Measurements from ENCODE around the gene IRS2.
"Not testable (repeated sequence)": the region's sequence is repeated elsewhere in the genome, so short reads cannot be mapped to it uniquely, and the experiment has no call there.

The IRS2 gene

GRCh38 chr13:109786457-109787134 lies at the start of gene IRS2:
IRS2 (minus strand) TSS chr13:109786583; CDS start chr13:109786053, 530 bp downstream.
- peak; percentile 80 to 98 (median 95) for DNase-seq

- no peak for DNase-seq
Measured at GRCh38 chr13:109834973-109835720, 48.8 kb upstream of the IRS2 start.

GRCh38 chr13:109833940-109834339 lies 47.6 kb upstream of the IRS2 start:
- no peak for DNase-seq

- no peak for DNase-seq
Measured at GRCh38 chr13:109833071-109833470, 46.7 kb upstream of the IRS2 start.

- not testable (repeated sequence) for DNase-seq
Measured at GRCh38 chr13:109828591-109829316, 42.4 kb upstream of the IRS2 start.

DNA sequence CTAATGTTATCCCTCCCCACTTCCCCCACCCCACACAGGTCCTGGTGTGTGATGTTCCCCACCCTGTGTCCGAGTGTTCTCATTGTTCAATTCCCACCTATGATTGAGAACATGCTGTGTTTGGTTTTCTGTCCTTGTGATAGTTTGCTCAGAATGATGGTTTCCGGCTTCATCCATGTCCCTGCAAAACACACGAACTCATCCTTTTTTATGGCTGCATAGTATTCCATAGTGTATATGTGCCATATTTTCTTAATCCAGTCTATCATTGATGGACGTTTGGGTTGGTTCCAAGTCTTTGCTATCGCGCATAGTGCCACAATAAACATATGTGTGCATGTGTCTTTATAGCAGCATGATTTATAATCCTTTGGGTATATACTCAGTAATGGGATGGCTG lies 36.8 kb upstream of the IRS2 start:
- not testable (repeated sequence) for DNase-seq

DNA sequence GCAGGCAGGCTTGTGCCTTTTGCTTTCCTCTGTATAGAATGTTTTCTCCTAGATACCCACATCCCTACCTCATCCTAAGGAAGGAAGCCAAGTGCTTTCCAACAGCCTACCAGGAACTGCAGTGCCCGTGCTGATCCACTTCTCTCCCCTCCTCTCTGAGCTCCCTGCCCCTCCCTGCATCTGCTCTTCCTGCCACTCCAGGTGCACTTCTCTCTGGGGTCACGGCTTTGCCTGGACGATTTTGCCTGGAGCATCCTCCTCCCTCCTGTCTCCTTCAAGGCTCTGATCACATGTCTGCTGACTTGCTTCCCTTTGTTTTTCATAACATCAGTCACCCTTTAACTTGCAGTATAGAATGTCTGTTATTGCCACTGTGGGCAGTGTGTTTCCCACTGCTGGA lies 34.7 kb upstream of the IRS2 start:
- DNase-seq: no peak

- DNase-seq: no peak
Measured at GRCh38 chr13:109819874-109820273, 33.5 kb upstream of the IRS2 start.

DNA sequence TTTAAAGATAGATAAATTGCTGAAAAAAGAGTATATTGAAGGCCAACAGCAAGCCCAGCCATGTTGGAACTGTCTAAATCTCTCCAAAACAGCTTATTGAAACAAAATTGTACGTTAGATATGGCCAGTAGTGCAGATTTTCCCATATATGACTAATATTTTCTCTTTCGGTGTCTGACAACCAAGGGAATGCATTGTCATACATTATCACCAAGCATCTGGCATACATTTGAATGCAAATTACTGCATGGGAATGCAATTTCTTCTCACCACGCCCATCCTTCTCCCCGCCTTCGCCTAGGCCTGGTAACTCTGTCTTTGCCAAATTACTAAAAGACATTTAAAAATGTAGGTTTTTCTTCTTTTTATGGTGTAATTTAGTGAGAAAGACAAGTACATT lies 32.5 kb upstream of the IRS2 start:
- DNase-seq: no peak

DNA sequence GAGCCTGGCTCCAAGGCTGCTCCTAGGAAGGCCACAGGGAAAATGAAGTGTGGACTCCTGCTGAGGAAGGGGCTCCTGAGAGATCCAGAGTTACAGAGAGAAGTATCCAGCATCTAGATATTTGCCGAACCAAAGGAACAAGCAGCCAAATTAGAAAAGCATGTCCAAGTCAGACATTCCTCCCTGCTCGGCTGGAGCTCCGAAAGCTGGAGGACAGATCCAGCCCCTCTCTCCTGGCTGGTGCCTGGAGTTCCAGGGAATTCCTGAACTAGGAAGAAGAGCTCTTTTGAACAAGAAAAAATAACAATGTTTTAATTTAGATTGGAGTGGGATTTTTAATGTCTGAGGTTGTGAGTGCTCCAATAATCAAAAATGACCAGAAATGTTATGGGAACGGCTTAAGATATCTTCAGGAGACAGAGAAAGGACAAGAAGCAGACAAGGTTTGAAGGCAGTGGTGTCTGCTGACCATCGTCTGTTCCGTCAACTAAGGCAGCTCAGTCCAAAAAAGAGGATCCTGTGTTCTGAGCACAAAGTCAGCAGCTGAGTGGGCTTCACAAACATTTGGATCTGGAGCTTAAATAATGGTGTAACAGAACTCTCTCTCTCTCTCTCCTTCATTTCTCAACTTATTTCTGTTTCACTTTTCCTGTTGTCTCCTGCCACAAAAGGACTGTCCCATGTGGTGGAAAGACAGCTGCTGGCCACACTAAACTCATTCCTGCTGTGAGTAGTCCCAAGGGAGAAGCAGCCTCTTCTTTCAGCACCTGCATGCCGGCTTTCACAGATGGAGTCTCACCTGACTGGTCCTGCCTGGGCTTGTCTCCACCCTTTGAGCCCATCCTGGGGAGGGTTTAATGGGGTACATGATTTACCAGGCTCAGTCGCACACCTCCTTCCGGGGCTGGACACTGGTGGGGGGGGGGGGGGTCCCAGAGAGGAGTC lies 31.5 kb upstream of the IRS2 start:
- no peak for DNase-seq

GRCh38 chr13:109816808-109817203 lies 30.4 kb upstream of the IRS2 start:
- DNase-seq: no peak

GRCh38 chr13:109816112-109816807 lies 29.9 kb upstream of the IRS2 start:
- DNase-seq: no peak

- DNase-seq: no peak
Measured at GRCh38 chr13:109815651-109816050, 29.3 kb upstream of the IRS2 start.

GRCh38 chr13:109813663-109814062 lies 27.3 kb upstream of the IRS2 start:
- no peak for DNase-seq

DNA sequence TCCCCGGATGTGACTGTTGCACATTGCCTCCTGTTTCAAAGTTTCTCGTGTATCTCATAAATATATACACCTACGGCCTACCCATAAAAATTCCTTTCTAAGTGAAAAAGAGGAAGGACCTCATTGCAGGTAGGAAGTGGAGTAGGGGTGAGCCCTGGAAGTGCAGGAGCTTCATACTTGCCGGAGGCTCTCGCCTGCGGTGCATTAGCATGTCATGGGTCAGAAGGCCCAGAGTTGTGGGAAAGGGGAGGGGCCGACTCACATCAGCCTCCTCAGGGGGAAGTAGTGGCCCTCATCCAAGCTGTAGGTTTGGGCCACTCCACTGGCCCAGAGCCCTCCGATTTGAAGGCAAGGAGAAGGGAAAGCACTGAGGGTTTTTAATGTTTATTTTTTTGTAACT lies 26.0 kb upstream of the IRS2 start:
- no peak for DNase-seq

- no peak for DNase-seq
Measured at GRCh38 chr13:109810761-109811510, 24.6 kb upstream of the IRS2 start.

GRCh38 chr13:109809216-109809932 lies 23.0 kb upstream of the IRS2 start:
- DNase-seq: no peak

- no peak for DNase-seq
Measured at GRCh38 chr13:109807345-109807744, 21.0 kb upstream of the IRS2 start.

- no peak for DNase-seq
Measured at GRCh38 chr13:109804654-109805053, 18.3 kb upstream of the IRS2 start.

Measured in nucleus accumbens (tissue), 56 donors.